T-cell (primary cell): ENCODE measurements around the gene ERC2. TPM values are rescaled to one million over a fixed set of nuclear protein-coding genes. Genes with fewer than 3 reads are reported as not detected.
A peak's percentile ranks its signal among the peaks of the same experiment; 100 is the strongest.

Source experiments
- ATAC-seq, 4 experiments: fragments of 200-7000 bp in 3 of 4; fragments of 150-1000 bp in 1 of 4; cut with Tn5 transposase; replicated peaks in 1 of 4; 1 replicate in 3 of 4; 2 replicates in 1 of 4; pipeline ENCODE4 v1.10.0; 2021; ENCODE audit warnings: moderate library complexity in 3 of 4, mild to moderate bottlenecking in 2 of 4, moderate number of reproducible peaks in 1 of 4
- CTCF ChIA-PET, 2 donors: fragments of 300-600 bp; sonication (Branson Sonifier 250); formaldehyde crosslinking; loops; one replicate each; lab custom pipeline; 2022; ENCODE audit warnings: antibody characterized with exemption in 2 of 2; lab: Charles Lee
- POLR2A ChIA-PET, 2 donors: fragments of 300-600 bp; sonication (Branson Sonifier 250); formaldehyde crosslinking; loops; one replicate each; lab custom pipeline; 2022; ENCODE audit warnings: antibody characterized with exemption in 2 of 2; lab: Charles Lee
- DNase-seq, 35 experiments: peaks; one replicate each; pipeline versions ENCODE4 v3.0.0 to v3.0.0-alpha.2; 2013 to 2023
- H3K27ac ChIP-seq: one replicate; pipeline ENCODE4 v1.5.1; 2013; ENCODE audit warnings: low read length
- H3K27me3 ChIP-seq, 2 experiments: replicated peaks in 1 of 2; 1 replicate in 1 of 2; 2 replicates in 1 of 2; pipeline versions ENCODE4 v1.6.1 to v1.7.0; 2013; ENCODE audit warnings: low read length in 1 of 2, mixed read lengths in 1 of 2; ENCODE audit not compliant: control insufficient read depth in 2 of 2, insufficient read depth in 2 of 2; ENCODE audit errors: extremely low read depth in 1 of 2
- H3K36me3 ChIP-seq, 2 donors: 1 replicate in 1 of 2; 2 replicates in 1 of 2; pipeline versions ENCODE4 v1.6.1 to v1.7.0; 2013; ENCODE audit warnings: low read length in 1 of 2; ENCODE audit not compliant: control insufficient read depth in 2 of 2, insufficient read depth in 1 of 2; ENCODE audit errors: extremely low read depth in 1 of 2
- H3K4me1 ChIP-seq, 2 experiments: 1 replicate in 1 of 2; 2 replicates in 1 of 2; pipeline versions ENCODE4 v1.6.1 to v1.7.0; 2013; ENCODE audit warnings: low read length in 2 of 2, mixed read lengths in 1 of 2; ENCODE audit not compliant: insufficient read depth in 2 of 2, control insufficient read depth in 1 of 2; ENCODE audit errors: extremely low read depth in 1 of 2
- H3K4me3 ChIP-seq, 2 donors: 1 replicate in 1 of 2; 2 replicates in 1 of 2; pipeline versions ENCODE4 v1.5.1 to v1.7.0; 2013; ENCODE audit warnings: mild to moderate bottlenecking in 2 of 2, low read length in 1 of 2, moderate library complexity in 1 of 2; ENCODE audit not compliant: control insufficient read depth in 1 of 2; ENCODE audit errors: extremely low read depth in 1 of 2
- H3K9me3 ChIP-seq: 2 replicates; pipeline ENCODE4 v1.7.0; 2013
- H3K27ac Mint-ChIP-seq, 2 donors: one replicate each; pipeline ENCODE4 v1.8.0; 2020 to 2021; ENCODE audit warnings: mild to moderate bottlenecking in 2 of 2, mixed read lengths in 2 of 2
- H3K27me3 Mint-ChIP-seq, 2 donors: one replicate each; pipeline ENCODE4 v1.8.0; 2021 to 2022; ENCODE audit warnings: mixed read lengths in 2 of 2
- H3K36me3 Mint-ChIP-seq: one replicate; pipeline ENCODE4 v1.8.0; 2021; ENCODE audit warnings: mixed read lengths
- H3K4me1 Mint-ChIP-seq, 3 donors: one replicate each; pipeline ENCODE4 v1.8.0; 2020 to 2022; ENCODE audit warnings: mixed read lengths in 3 of 3, mild to moderate bottlenecking in 1 of 3
- H3K4me3 Mint-ChIP-seq, 3 donors: one replicate each; pipeline ENCODE4 v1.8.0; 2020 to 2022; ENCODE audit warnings: mild to moderate bottlenecking in 3 of 3, mixed read lengths in 3 of 3, moderate library complexity in 3 of 3
- H3K9me3 Mint-ChIP-seq, 3 donors: one replicate each; pipeline ENCODE4 v1.8.0; 2020 to 2022; ENCODE audit warnings: mixed read lengths in 3 of 3
- WGBS: methylation state at CpG from one replicate; pipeline ENCODE4 v1.1.5; 2013; ENCODE audit warnings: missing lambda C conversion rate; ENCODE audit not compliant: insufficient coverage; 5-methylcytosine and 5-hydroxymethylcytosine counted together
- total RNA-seq, 35 experiments: library from RNA in 6 of 35; stranded (reverse) in 6 of 35; fragments of 120-200 nt in 1 of 35; gene quantifications; one replicate each; pipeline versions ENCODE4 v1.2.1 to v1.2.4 and lab custom pipeline; 2013 to 2026

The ERC2 gene
- total RNA-seq, 5 donors from 2014 or later (not counting 1 experiment from before 2014, with no cell fraction given) = not detected

- no peaks in the 10 kb centered on the region for H3K36me3 ChIP-seq
- peaks cover 0 to 12% (median 0%) of the 10 kb centered on the region in 3 donors for H3K9me3 Mint-ChIP-seq
- H3K27me3 ChIP-seq = no peaks in the 10 kb centered on the region
- ChIA-PET POLR2A (interaction anchor here in 1 of 2 donors (0.6 kb wide), 1 partner anchor 49 kb away, joined by 3 read pairs; no protein-coding TSS in a partner anchor), CTCF (no interaction called here)
- H3K4me1 ChIP-seq = peaks cover 0 to 18% of the 10 kb centered on the region in 2 experiments
- H3K4me1 Mint-ChIP-seq = peaks cover 1 to 22% (median 7%) of the 10 kb centered on the region in 3 donors
- 38% methylated on average over 8 of the region's 9 CpGs for WGBS
- no peaks in the 10 kb centered on the region for H3K36me3 Mint-ChIP-seq
- ATAC-seq (peak in 1 of 4 experiments; percentile 54), DNase-seq (peak in 1 of 35 experiments; percentile 3)
- H3K27ac Mint-ChIP-seq = no peak overlapping the region
- H3K4me3 ChIP-seq = peak overlapping the region in 1 of 2 donors; percentile 36
- no peaks in the 10 kb centered on the region for H3K9me3 ChIP-seq
- no peak overlapping the region for H3K27ac ChIP-seq
- peaks cover 0 to 12% of the 10 kb centered on the region in 2 donors for H3K27me3 Mint-ChIP-seq
- peak overlapping the region in 1 of 3 donors; percentile 14 for H3K4me3 Mint-ChIP-seq
Observed at GRCh38 chr3:55639896-55640765, 828.1 kb downstream of the ERC2 start.

GRCh38 chr3:55639143-55639542 lies 829.1 kb downstream of the ERC2 start:
- H3K4me1 Mint-ChIP-seq = peaks cover 1 to 22% (median 7%) of the 10 kb centered on the region in 3 donors
- no peaks in the 10 kb centered on the region for H3K27me3 ChIP-seq
- ATAC-seq (no peak), DNase-seq (no peak)
- WGBS = 100% methylated on average over 2 of the region's 2 CpGs
- H3K4me3 Mint-ChIP-seq = peak overlapping the region in 1 of 3 donors; percentile 18
- no peak overlapping the region for H3K4me3 ChIP-seq
- no peak overlapping the region for H3K27ac Mint-ChIP-seq
- H3K36me3 ChIP-seq = no peaks in the 10 kb centered on the region
- H3K36me3 Mint-ChIP-seq = no peaks in the 10 kb centered on the region
- H3K27ac ChIP-seq = no peak overlapping the region
- POLR2A ChIA-PET = no interaction called here
- H3K9me3 Mint-ChIP-seq = peaks cover 0 to 12% (median 0%) of the 10 kb centered on the region in 3 donors
- no peaks in the 10 kb centered on the region for H3K9me3 ChIP-seq
- H3K27me3 Mint-ChIP-seq = peaks cover 0 to 12% of the 10 kb centered on the region in 2 donors
- peaks cover 0 to 18% of the 10 kb centered on the region in 2 experiments for H3K4me1 ChIP-seq
- CTCF ChIA-PET = no interaction called here

DNA sequence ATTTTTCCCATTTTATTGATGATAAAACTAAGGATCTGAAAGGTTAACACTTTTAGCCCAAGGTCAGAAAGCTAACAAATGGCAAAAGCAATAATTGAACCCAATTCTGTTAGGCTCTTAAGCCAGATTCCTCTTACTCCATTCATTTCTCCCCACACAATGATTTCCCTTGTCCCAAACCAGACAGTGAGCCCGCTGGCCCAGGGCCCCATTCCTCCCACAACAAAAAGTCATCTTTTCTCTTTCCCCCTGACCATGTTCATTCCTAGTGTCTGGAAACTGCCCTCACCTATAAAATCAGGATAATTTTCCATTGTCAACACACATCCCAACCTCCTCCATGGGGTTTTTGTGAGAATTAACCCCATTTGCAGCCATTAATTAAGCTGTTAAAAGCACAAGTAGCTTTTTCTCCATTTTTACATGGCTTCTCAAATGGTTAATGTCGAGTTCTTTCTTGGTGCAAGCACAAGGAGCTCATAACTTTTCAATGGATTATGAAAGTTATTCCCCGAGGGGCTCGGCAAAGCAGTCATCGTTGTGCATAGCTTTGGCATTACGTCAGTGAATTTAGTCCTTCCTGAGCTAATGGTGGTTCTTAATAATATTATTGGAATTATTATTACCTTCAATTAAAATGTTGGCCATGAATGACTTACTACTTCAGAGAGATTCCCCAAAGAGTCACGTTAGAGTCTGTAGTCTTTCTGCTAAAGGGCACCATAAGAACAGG lies 830.2 kb downstream of the ERC2 start:
- WGBS = 78% methylated on average over 3 of the region's 7 CpGs
- ATAC-seq = no peak
- Histone ChIP-seq H3K27ac (no peak overlapping the region), H3K4me1 (peaks cover 0 to 18% of the 10 kb centered on the region in 2 experiments), H3K36me3 (no peaks in the 10 kb centered on the region), H3K9me3 (no peaks in the 10 kb centered on the region), H3K27me3 (no peaks in the 10 kb centered on the region), H3K4me3 (no peak overlapping the region)
- ChIA-PET POLR2A (no interaction called here), CTCF (no interaction called here)
- H3K4me3 Mint-ChIP-seq = no peak overlapping the region
- H3K27ac Mint-ChIP-seq = no peak overlapping the region
- peaks cover 0 to 8% of the 10 kb centered on the region in 2 donors for H3K27me3 Mint-ChIP-seq
- H3K4me1 Mint-ChIP-seq = peaks cover 1 to 22% (median 7%) of the 10 kb centered on the region in 3 donors
- no peak for DNase-seq
- peaks cover 0 to 9% (median 0%) of the 10 kb centered on the region in 3 donors for H3K9me3 Mint-ChIP-seq
- H3K36me3 Mint-ChIP-seq = no peaks in the 10 kb centered on the region

- 87% methylated on average over 6 of the region's 9 CpGs for WGBS
- no peaks in the 10 kb centered on the region for H3K36me3 Mint-ChIP-seq
- no peak overlapping the region for H3K27ac Mint-ChIP-seq
- H3K4me1 Mint-ChIP-seq = peaks cover 1 to 22% (median 7%) of the 10 kb centered on the region in 3 donors
- H3K9me3 Mint-ChIP-seq = peaks cover 0 to 9% (median 0%) of the 10 kb centered on the region in 3 donors
- peaks cover 0 to 8% of the 10 kb centered on the region in 2 donors for H3K27me3 Mint-ChIP-seq
- H3K4me3 ChIP-seq = no peak overlapping the region
- H3K27ac ChIP-seq = no peak overlapping the region
- H3K9me3 ChIP-seq = no peaks in the 10 kb centered on the region
- no peaks in the 10 kb centered on the region for H3K27me3 ChIP-seq
- no peaks in the 10 kb centered on the region for H3K36me3 ChIP-seq
- no peak overlapping the region for H3K4me3 Mint-ChIP-seq
- CTCF ChIA-PET = no interaction called here
- ATAC-seq (no peak), DNase-seq (no peak)
- peaks cover 0 to 18% of the 10 kb centered on the region in 2 experiments for H3K4me1 ChIP-seq
- POLR2A ChIA-PET = no interaction called here
Observed at GRCh38 chr3:55636300-55637195, 831.7 kb downstream of the ERC2 start.

- Histone ChIP-seq H3K9me3 (no peaks in the 10 kb centered on the region), H3K4me1 (peaks cover 0 to 6% of the 10 kb centered on the region in 2 experiments), H3K36me3 (no peaks in the 10 kb centered on the region), H3K27me3 (no peaks in the 10 kb centered on the region), H3K4me3 (no peak overlapping the region), H3K27ac (no peak overlapping the region)
- no peaks in the 10 kb centered on the region for H3K36me3 Mint-ChIP-seq
- peaks cover 2 to 8% of the 10 kb centered on the region in 2 donors for H3K27me3 Mint-ChIP-seq
- H3K27ac Mint-ChIP-seq = no peak overlapping the region
- H3K4me3 Mint-ChIP-seq = no peak overlapping the region
- ChIA-PET CTCF (interaction anchor here in 1 of 2 donors (0.6 kb wide), 1 partner anchor 57 kb away, joined by 3 read pairs; no protein-coding TSS in a partner anchor), POLR2A (no interaction called here)
- DNase-seq (no peak), ATAC-seq (no peak)
- H3K9me3 Mint-ChIP-seq = peaks cover 0 to 6% (median 0%) of the 10 kb centered on the region in 3 donors
- no CpG with 5 or more reads among the region's 6 CpGs for WGBS
- H3K4me1 Mint-ChIP-seq = peaks cover 0 to 7% (median 0%) of the 10 kb centered on the region in 3 donors
Observed at GRCh38 chr3:55634345-55634744, 833.9 kb downstream of the ERC2 start.
